SJCRH30 (cell line): Measurements from ENCODE around the gene LPCAT3. TPM values are rescaled to one million over a fixed set of nuclear protein-coding genes. Genes with fewer than 3 reads are reported as not detected.

Source experiments
- DNase-seq, 2 experiments: peaks; one replicate each; pipeline ENCODE4 v3.0.0-alpha.2; 2015 to 2020
- H3K27ac ChIP-seq: fragments of 250-450 bp; sonication (Bioruptor Pico); 2 replicates; pipeline ENCODE4 v1.5.1; 2020; ENCODE audit warnings: mild to moderate bottlenecking, moderate library complexity
- H3K27me3 ChIP-seq: fragments of 250-450 bp; sonication (Bioruptor Pico); 2 replicates; pipeline ENCODE4 v1.5.1; 2020; ENCODE audit warnings: mild to moderate bottlenecking, moderate library complexity
- H3K36me3 ChIP-seq: fragments of 250-450 bp; sonication (Bioruptor Pico); 2 replicates; pipeline ENCODE4 v1.5.1; 2020; ENCODE audit warnings: mild to moderate bottlenecking, moderate library complexity
- H3K4me1 ChIP-seq: fragments of 250-450 bp; sonication (Bioruptor Pico); 2 replicates; pipeline ENCODE4 v1.5.1; 2020; ENCODE audit warnings: mild to moderate bottlenecking, moderate library complexity
- H3K4me3 ChIP-seq: fragments of 250-450 bp; sonication (Bioruptor Pico); 2 replicates; pipeline ENCODE4 v1.5.1; 2020; ENCODE audit warnings: mild to moderate bottlenecking, moderate library complexity
- H3K9me3 ChIP-seq: fragments of 250-450 bp; sonication (Bioruptor Pico); replicated peaks from 2 replicates; pipeline ENCODE4 v1.5.1; 2020; ENCODE audit warnings: mild to moderate bottlenecking, moderate library complexity
- total RNA-seq: library from RNA; depleted of rRNA; stranded (reverse); fragments of >200 nt; shearing (Covaris generic); gene quantifications from 2 replicates; pipeline ENCODE4 v1.2.3, GENCODE V29; 2014

Gene LPCAT3
- total RNA-seq, 1 experiment from 2014 or later: 19.9 TPM

DNA sequence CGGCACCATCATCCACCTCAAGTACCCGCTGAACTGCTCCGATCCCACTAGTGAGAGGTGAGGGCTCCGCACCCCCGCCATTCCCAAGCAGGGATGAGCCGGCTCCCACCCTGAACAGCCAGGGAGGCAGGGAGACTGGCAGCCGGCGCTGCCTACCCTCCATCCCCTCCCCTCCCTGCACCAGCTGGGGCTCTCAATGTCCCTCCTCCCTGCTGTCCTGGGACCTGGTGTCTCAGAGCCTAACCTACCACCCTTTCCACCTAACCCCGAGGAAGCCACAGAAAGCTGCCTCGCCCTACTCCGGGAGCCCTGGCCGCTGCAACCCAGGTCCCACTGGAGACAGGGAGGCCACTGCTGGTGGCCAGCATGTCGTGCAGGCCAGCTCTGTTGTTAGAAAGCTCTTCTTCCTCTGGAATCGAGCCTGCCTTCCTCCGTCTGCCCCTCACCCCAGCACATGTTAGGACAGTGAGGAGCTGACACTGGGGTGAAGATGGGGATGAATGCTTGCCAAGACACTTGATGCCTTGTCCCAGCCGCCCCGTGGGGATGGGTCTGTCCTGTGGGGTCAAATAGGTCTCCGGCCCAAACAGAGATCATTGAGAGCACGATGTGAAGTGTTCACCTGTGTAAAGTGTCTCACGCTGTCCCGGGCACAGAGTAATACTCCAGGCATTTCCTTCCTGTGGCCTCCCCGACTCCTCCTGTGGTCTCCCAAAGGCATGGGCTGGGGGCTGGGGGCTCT, 66.0 kb downstream of the LPCAT3 start:
- Histone ChIP-seq H3K36me3 (no peaks in the 10 kb centered on the region), H3K4me1 (peaks cover 6% of the 10 kb centered on the region), H3K4me3 (no peak overlapping the region), H3K9me3 (no peaks in the 10 kb centered on the region), H3K27me3 (peaks cover 5% of the 10 kb centered on the region; the same call in 1 of the 2 replicates), H3K27ac (no peak overlapping the region)
- no peak for DNase-seq

DNA sequence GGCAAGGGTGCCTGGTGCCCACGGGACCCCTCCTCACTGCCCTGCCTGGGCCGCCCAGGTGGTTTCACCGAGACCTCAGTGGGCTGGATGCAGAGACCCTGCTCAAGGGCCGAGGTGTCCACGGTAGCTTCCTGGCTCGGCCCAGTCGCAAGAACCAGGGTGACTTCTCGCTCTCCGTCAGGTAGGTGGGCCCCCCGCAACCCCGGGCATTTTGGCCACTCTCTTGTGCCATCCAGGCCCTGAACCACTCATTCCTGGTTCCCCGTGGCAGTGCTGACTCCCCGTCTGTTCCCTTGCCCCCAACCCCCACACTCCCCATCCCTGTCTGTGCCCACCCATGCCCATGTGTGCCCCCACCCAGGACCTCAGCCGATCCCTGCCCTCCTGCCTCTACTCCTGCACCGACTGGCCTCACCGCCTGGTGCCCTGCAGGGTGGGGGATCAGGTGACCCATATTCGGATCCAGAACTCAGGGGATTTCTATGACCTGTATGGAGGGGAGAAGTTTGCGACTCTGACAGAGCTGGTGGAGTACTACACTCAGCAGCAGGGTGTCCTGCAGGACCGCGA, 66.6 kb downstream of the LPCAT3 start:
- Histone ChIP-seq H3K4me1 (peaks cover 6% of the 10 kb centered on the region), H3K9me3 (no peaks in the 10 kb centered on the region), H3K36me3 (no peaks in the 10 kb centered on the region), H3K27ac (no peak overlapping the region), H3K4me3 (no peak overlapping the region), H3K27me3 (peaks cover under 1% of the 10 kb centered on the region; the same call in 1 of the 2 replicates)
- no peak for DNase-seq

GRCh38 chr12:6950811-6951540, 67.3 kb downstream of the LPCAT3 start, which contains the start of gene PTPN6:
Gene PTPN6, plus strand, starts transcription at chr12:6951356. Its CDS starts 157 bp downstream, at chr12:6951513.
- no peaks in the 10 kb centered on the region for H3K9me3 ChIP-seq
- H3K27me3 ChIP-seq: no peaks in the 10 kb centered on the region
- H3K27ac ChIP-seq: no peak within 1 kb of the TSS
- DNase-seq: no peak
- no peak within 1 kb of the TSS for H3K4me3 ChIP-seq
- H3K36me3 ChIP-seq: no peaks in the 10 kb centered on the region
- peaks cover 6% of the 10 kb centered on the region for H3K4me1 ChIP-seq

- H3K4me3 ChIP-seq: no peak overlapping the region
- no peak for DNase-seq
- H3K27ac ChIP-seq: no peak overlapping the region
- H3K36me3 ChIP-seq: no peaks in the 10 kb centered on the region
- H3K27me3 ChIP-seq: no peaks in the 10 kb centered on the region
- no peaks in the 10 kb centered on the region for H3K9me3 ChIP-seq
- H3K4me1 ChIP-seq: peaks cover 6% of the 10 kb centered on the region
Measured at GRCh38 chr12:6950401-6950801, 67.9 kb downstream of the LPCAT3 start.

- Histone ChIP-seq H3K27me3 (no peaks in the 10 kb centered on the region), H3K27ac (no peak overlapping the region), H3K4me3 (no peak overlapping the region), H3K4me1 (peaks cover 10% of the 10 kb centered on the region), H3K9me3 (no peaks in the 10 kb centered on the region), H3K36me3 (no peaks in the 10 kb centered on the region)
- no peak for DNase-seq
Measured at GRCh38 chr12:6948873-6949594, 69.2 kb downstream of the LPCAT3 start.

GRCh38 chr12:6947615-6948014, 70.7 kb downstream of the LPCAT3 start:
- Histone ChIP-seq H3K36me3 (no peaks in the 10 kb centered on the region), H3K4me3 (no peak overlapping the region), H3K27me3 (no peaks in the 10 kb centered on the region), H3K9me3 (no peaks in the 10 kb centered on the region), H3K27ac (no peak overlapping the region), H3K4me1 (peaks cover 4% of the 10 kb centered on the region)
- no peak for DNase-seq

DNA sequence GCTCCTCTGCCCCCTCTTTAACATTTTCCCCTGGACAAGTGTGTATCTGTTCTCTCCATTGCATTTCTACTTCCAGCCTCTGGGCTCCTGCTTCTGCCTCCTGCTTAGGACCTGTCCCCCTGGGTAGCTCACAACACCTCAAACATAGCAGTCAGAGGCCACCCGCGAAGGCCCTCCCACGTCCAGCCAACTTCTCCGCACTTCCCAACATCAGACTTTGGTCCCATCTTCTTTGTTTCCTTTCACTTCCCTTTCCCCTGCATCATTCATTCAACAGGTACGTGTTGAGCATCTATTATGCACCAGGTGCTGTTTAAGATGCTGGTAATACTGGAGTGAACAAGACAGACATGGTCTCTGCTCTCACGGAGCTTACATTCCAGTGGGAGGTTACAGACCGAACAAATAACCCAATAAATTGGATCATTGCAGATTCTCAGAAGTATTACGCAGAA, 71.3 kb downstream of the LPCAT3 start:
- Histone ChIP-seq H3K4me1 (peaks cover 4% of the 10 kb centered on the region), H3K27me3 (no peaks in the 10 kb centered on the region), H3K4me3 (no peak overlapping the region), H3K27ac (no peak overlapping the region), H3K9me3 (no peaks in the 10 kb centered on the region), H3K36me3 (no peaks in the 10 kb centered on the region)
- no peak for DNase-seq

- H3K4me3 ChIP-seq: no peak overlapping the region
- no peak overlapping the region for H3K27ac ChIP-seq
- DNase-seq: no peak
- H3K27me3 ChIP-seq: no peaks in the 10 kb centered on the region
- H3K36me3 ChIP-seq: no peaks in the 10 kb centered on the region
- H3K4me1 ChIP-seq: peaks cover 4% of the 10 kb centered on the region
- no peaks in the 10 kb centered on the region for H3K9me3 ChIP-seq
Measured at GRCh38 chr12:6946033-6946919, 72.0 kb downstream of the LPCAT3 start.

DNA sequence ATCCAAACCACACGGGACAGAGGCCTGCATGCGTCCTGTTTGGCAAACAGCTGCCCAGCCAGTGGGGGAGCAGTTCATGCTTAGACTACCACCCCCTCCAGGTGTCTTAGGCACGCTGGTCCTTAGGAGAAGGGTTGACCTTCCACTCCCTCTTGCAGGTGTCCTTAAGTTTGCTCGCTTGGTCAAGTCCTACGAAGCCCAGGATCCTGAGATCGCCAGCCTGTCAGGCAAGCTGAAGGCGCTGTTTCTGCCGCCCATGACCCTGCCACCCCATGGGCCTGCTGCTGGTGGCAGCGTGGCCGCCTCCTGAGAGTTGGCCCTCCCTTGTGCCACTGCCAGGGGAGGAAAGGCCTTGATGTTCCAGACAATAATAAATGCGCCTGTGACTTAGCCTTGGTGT, 72.7 kb downstream of the LPCAT3 start:
- no peak for DNase-seq
- Histone ChIP-seq H3K9me3 (no peaks in the 10 kb centered on the region), H3K4me3 (no peak overlapping the region), H3K4me1 (peaks cover 4% of the 10 kb centered on the region), H3K27me3 (no peaks in the 10 kb centered on the region), H3K36me3 (no peaks in the 10 kb centered on the region), H3K27ac (no peak overlapping the region)

- H3K9me3 ChIP-seq: no peaks in the 10 kb centered on the region
- peak; percentile 92 to 96 for DNase-seq
- peaks cover 3% of the 10 kb centered on the region; the same call in 1 of the 2 replicates for H3K36me3 ChIP-seq
- peaks cover 4% of the 10 kb centered on the region for H3K4me1 ChIP-seq
- no peaks in the 10 kb centered on the region for H3K27me3 ChIP-seq
- H3K4me3 ChIP-seq: peak overlapping the region; percentile 67
- peak overlapping the region; percentile 98 for H3K27ac ChIP-seq
Measured at GRCh38 chr12:6944381-6945186, 73.7 kb downstream of the LPCAT3 start.

GRCh38 chr12:6943722-6944380, 74.4 kb downstream of the LPCAT3 start, which contains the start of the genes C12orf57 and RNU7-1:
Gene C12orf57, plus strand, starts transcription at chr12:6944022. Its CDS starts 100 bp downstream, at chr12:6944122.
Gene RNU7-1, plus strand, starts transcription at chr12:6943816.
- peak within 1 kb of the TSS; percentile 98 for H3K27ac ChIP-seq
- no peaks in the 10 kb centered on the region for H3K9me3 ChIP-seq
- DNase-seq: peak; percentile 89 to 95
- peaks cover 4% of the 10 kb centered on the region for H3K4me1 ChIP-seq
- peak within 1 kb of the TSS; percentile 67 for H3K4me3 ChIP-seq
- no peaks in the 10 kb centered on the region for H3K27me3 ChIP-seq
- peaks cover 7% of the 10 kb centered on the region for H3K36me3 ChIP-seq

GRCh38 chr12:6943389-6943721, 74.9 kb downstream of the LPCAT3 start:
- H3K27me3 ChIP-seq: no peaks in the 10 kb centered on the region
- H3K36me3 ChIP-seq: peaks cover 12% of the 10 kb centered on the region
- peak; percentile 88 to 94 for DNase-seq
- H3K9me3 ChIP-seq: no peaks in the 10 kb centered on the region
- H3K4me1 ChIP-seq: peaks cover 4% of the 10 kb centered on the region
- H3K27ac ChIP-seq: peak overlapping the region; percentile 98
- H3K4me3 ChIP-seq: peak overlapping the region; percentile 67

GRCh38 chr12:6942331-6942665, 76.0 kb downstream of the LPCAT3 start:
- peaks cover 4% of the 10 kb centered on the region for H3K4me1 ChIP-seq
- H3K9me3 ChIP-seq: no peaks in the 10 kb centered on the region
- DNase-seq: no peak
- peaks cover 21% of the 10 kb centered on the region for H3K36me3 ChIP-seq
- H3K27me3 ChIP-seq: no peaks in the 10 kb centered on the region
- no peak overlapping the region for H3K27ac ChIP-seq
- no peak overlapping the region for H3K4me3 ChIP-seq
